Panc1 (cell line): Measurements from ENCODE around the gene GRIN2A.

Experiments
- CTCF ChIP-seq: fragments of 450-650 bp; IDR thresholded peaks from 2 replicates; pipeline ENCODE4 v1.5.1; 2017; ENCODE audit warnings: mild to moderate bottlenecking
- POLR2AphosphoS5 ChIP-seq: IDR thresholded peaks from 2 replicates; pipeline ENCODE4 v1.6.1; 2012; ENCODE audit warnings: mild to moderate bottlenecking, low read depth, low read length, moderate library complexity
- REST ChIP-seq, 2 experiments: IDR thresholded peaks; 2 replicates each; pipeline ENCODE4 v1.6.1; 2011 to 2012; ENCODE audit warnings: low read depth in 2 of 2, control low read depth in 1 of 2, low read length in 1 of 2, mild to moderate bottlenecking in 1 of 2, moderate library complexity in 1 of 2; ENCODE audit not compliant: insufficient read depth in 1 of 2

GRCh38 chr16:10169031-10169430, 13.2 kb downstream of the GRIN2A start:
- TF ChIP-seq CTCF: no peak
- TF ChIP-seq REST (IDR thresholded peaks at IDR 0.05; ENCODE audit: insufficient read depth in 1 of 2, low read depth in 2 of 2, low read length in 1 of 2): no peak
- no peak for TF ChIP-seq POLR2AphosphoS5
